T-helper 2 cell treated with Interferon-gamma antibody and Interleukin-4, amounts not matched to agents 100 ng/mL and 5 ng/mL, for 36 hours (primary cell): ENCODE results near the gene ZBTB43. TPM values are rescaled to one million over a fixed set of nuclear protein-coding genes. Genes with fewer than 3 reads are reported as not detected.

Experiments used
- intact Hi-C: fragments of 100-400 bp; cut with micrococcal nuclease; formaldehyde crosslinking; loops from one replicate; pipeline ENCODE4 v1.15.1; 2023
- total RNA-seq: library from RNA; stranded (reverse); gene quantifications from 2 replicates; pipeline ENCODE4 v1.2.3, GENCODE V29; 2022

The ZBTB43 gene
- total RNA-seq, 1 donor from 2014 or later: 19.2 TPM

GRCh38 chr9:126827227-126827626 lies 22.4 kb downstream of the ZBTB43 start:
- intact Hi-C loops: no loop called here

GRCh38 chr9:126829035-126829434 lies 24.2 kb downstream of the ZBTB43 start:
- intact Hi-C loops: no loop called here

GRCh38 chr9:126830827-126831226 lies 26.0 kb downstream of the ZBTB43 start:
- intact Hi-C loops: loop anchor here (1.0 kb wide), 1 partner anchor 25 kb away; no protein-coding TSS in a partner anchor

GRCh38 chr9:126832440-126832839 lies 27.6 kb downstream of the ZBTB43 start:
- intact Hi-C loops: no loop called here

GRCh38 chr9:126833020-126833419 lies 28.2 kb downstream of the ZBTB43 start:
- intact Hi-C loops: no loop called here

GRCh38 chr9:126833710-126834345 lies 29.0 kb downstream of the ZBTB43 start:
- intact Hi-C loops: no loop called here

- intact Hi-C loops: no loop called here
Measured at GRCh38 chr9:126834672-126835071, 29.8 kb downstream of the ZBTB43 start.

- intact Hi-C loops: no loop called here
Measured at GRCh38 chr9:126836216-126836615, 31.4 kb downstream of the ZBTB43 start.

GRCh38 chr9:126838055-126838811 lies 33.4 kb downstream of the ZBTB43 start:
- intact Hi-C loops: no loop called here

- intact Hi-C loops: no loop called here
Measured at GRCh38 chr9:126838895-126839294, 34.1 kb downstream of the ZBTB43 start.

GRCh38 chr9:126839301-126839700 lies 34.5 kb downstream of the ZBTB43 start:
- intact Hi-C loops: no loop called here

GRCh38 chr9:126842220-126842842 lies 37.5 kb downstream of the ZBTB43 start:
- intact Hi-C loops: no loop called here

GRCh38 chr9:126842977-126843799 lies 38.3 kb downstream of the ZBTB43 start:
- intact Hi-C loops: no loop called here

GRCh38 chr9:126844085-126844484 lies 39.2 kb downstream of the ZBTB43 start:
- intact Hi-C loops: no loop called here

GRCh38 chr9:126847051-126847450 lies 42.2 kb downstream of the ZBTB43 start:
- intact Hi-C loops: no loop called here

GRCh38 chr9:126849591-126850225 lies 44.9 kb downstream of the ZBTB43 start:
- intact Hi-C loops: no loop called here

- intact Hi-C loops: no loop called here
Measured at GRCh38 chr9:126851286-126851880, 46.5 kb downstream of the ZBTB43 start.

- intact Hi-C loops: no loop called here
Measured at GRCh38 chr9:126852086-126852688, 47.3 kb downstream of the ZBTB43 start.

GRCh38 chr9:126853667-126854066 lies 48.8 kb downstream of the ZBTB43 start:
- intact Hi-C loops: no loop called here

- intact Hi-C loops: no loop called here
Measured at GRCh38 chr9:126854734-126855133, 49.9 kb downstream of the ZBTB43 start.
